HepG2 (cell line): ENCODE measurements around the gene MTX1. TPM values are rescaled to one million over a fixed set of nuclear protein-coding genes. Genes with fewer than 3 reads are reported as not detected.

Experiments used
- CHCHD3 ChIP-seq: sonication (generic); formaldehyde crosslinking; IDR thresholded peaks from 2 replicates; pipeline ENCODE4 v1.8.0; 2022; ENCODE audit warnings: mild to moderate bottlenecking, missing genetic modification reagents, moderate library complexity
- CREB3 ChIP-seq: sonication (generic); formaldehyde crosslinking; IDR thresholded peaks from 2 replicates; pipeline ENCODE4 v1.5.0; 2020; ENCODE audit warnings: missing genetic modification reagents
- ETS1 ChIP-seq: sonication (generic); formaldehyde crosslinking; IDR thresholded peaks from 2 replicates; pipeline ENCODE4 v1.4.0; 2020; ENCODE audit warnings: missing genetic modification reagents
- HOMEZ ChIP-seq: IDR thresholded peaks from 2 replicates; pipeline ENCODE4 v1.6.1; 2016; ENCODE audit warnings: low read depth
- MEIS2 ChIP-seq: sonication (generic); formaldehyde crosslinking; IDR thresholded peaks from 2 replicates; pipeline ENCODE4 v1.9.0; 2021; ENCODE audit warnings: mild to moderate bottlenecking, missing genetic modification reagents
- MTERF4 ChIP-seq: sonication (generic); formaldehyde crosslinking; IDR thresholded peaks from 2 replicates; pipeline ENCODE4 v1.8.0; 2023; ENCODE audit warnings: mild to moderate bottlenecking, missing genetic modification reagents
- MYPOP ChIP-seq: sonication (generic); formaldehyde crosslinking; IDR thresholded peaks from 2 replicates; pipeline ENCODE4 v1.8.1; 2023; ENCODE audit warnings: mild to moderate bottlenecking, moderate library complexity, missing genetic modification reagents
- RBM39 ChIP-seq: fragments of 200-400 bp; formaldehyde crosslinking; IDR thresholded peaks from one replicate; pipeline ENCODE4 v1.6.1; 2018; ENCODE audit warnings: antibody characterized with exemption, mild to moderate bottlenecking, low read depth, low read length; ENCODE audit not compliant: poor library complexity, severe bottlenecking
- SMAD9 ChIP-seq: sonication (generic); formaldehyde crosslinking; IDR thresholded peaks from 2 replicates; pipeline ENCODE4 v1.5.1; 2020; ENCODE audit warnings: mild to moderate bottlenecking, missing genetic modification reagents
- SOX6 ChIP-seq, 2 experiments: fragments of 450-650 bp in 1 of 2; sonication (generic) in 1 of 2; formaldehyde crosslinking in 1 of 2; IDR thresholded peaks; 2 replicates each; pipeline versions ENCODE4 v1.4.0 to v1.6.1; 2017 to 2020; ENCODE audit warnings: antibody characterized with exemption in 1 of 2, mild to moderate bottlenecking in 1 of 2, missing genetic modification reagents in 1 of 2
- TARDBP ChIP-seq: sonication (generic); formaldehyde crosslinking; IDR thresholded peaks from 2 replicates; pipeline ENCODE4 v1.8.0; 2022; ENCODE audit warnings: mild to moderate bottlenecking, missing genetic modification reagents
- ZBTB37 ChIP-seq: sonication (generic); formaldehyde crosslinking; IDR thresholded peaks from 2 replicates; pipeline ENCODE4 v1.4.0; 2020; ENCODE audit warnings: mild to moderate bottlenecking, missing genetic modification reagents
- ZFP36L1 ChIP-seq: sonication (generic); formaldehyde crosslinking; IDR thresholded peaks from 2 replicates; pipeline ENCODE4 v1.8.0; 2022; ENCODE audit warnings: mild to moderate bottlenecking, missing genetic modification reagents, moderate library complexity
- ZNF274 ChIP-seq: sonication (generic); formaldehyde crosslinking; IDR thresholded peaks from 2 replicates; pipeline ENCODE4 v1.5.1; 2020; ENCODE audit warnings: mild to moderate bottlenecking, missing genetic modification reagents
- ZNF280B ChIP-seq: sonication (generic); formaldehyde crosslinking; IDR thresholded peaks from 2 replicates; pipeline ENCODE4 v1.5.0; 2020; ENCODE audit warnings: missing genetic modification reagents, mild to moderate bottlenecking, borderline replicate concordance
- ZNF556 ChIP-seq: sonication (generic); formaldehyde crosslinking; IDR thresholded peaks from 2 replicates; pipeline ENCODE4 v1.4.0; 2020; ENCODE audit warnings: mild to moderate bottlenecking, missing genetic modification reagents, borderline replicate concordance
- ZNF562 ChIP-seq: sonication (generic); formaldehyde crosslinking; IDR thresholded peaks from 2 replicates; pipeline ENCODE4 v1.8.0; 2022; ENCODE audit warnings: missing genetic modification reagents, borderline replicate concordance
- ZNF816 ChIP-seq: sonication (generic); formaldehyde crosslinking; IDR thresholded peaks from 2 replicates; pipeline ENCODE4 v1.8.0; 2022; ENCODE audit warnings: missing genetic modification reagents, mild to moderate bottlenecking, borderline replicate concordance
- polyA plus RNA-seq, 8 experiments: library from polyadenylated mRNA; depleted of rRNA in 3 of 8; stranded (reverse) in 7 of 8; unstranded in 1 of 8; fragments of >200 nt; fragmentation: Illumina TruSeq in 4 of 8; extraction: Trizol in 4 of 8; gene quantifications; 2 replicates each; pipeline versions ENCODE4 v1.2.1 to v1.2.3, GENCODE V29; 2011 to 2016; ENCODE audit warnings: low read depth in 4 of 8, missing spikeins in 1 of 8, mixed read lengths in 1 of 8; ENCODE audit not compliant: insufficient read depth in 1 of 8
- total RNA-seq, 5 experiments: library from RNA; depleted of rRNA; stranded (reverse); fragments of >200 nt; fragmentation: Illumina TruSeq; extraction: Trizol; gene quantifications; 2 replicates each; pipeline ENCODE4 v1.2.3, GENCODE V29; 2016; ENCODE audit warnings: low read depth in 1 of 5

The MTX1 gene
- total and polyA plus RNA-seq, 2 of the 13 experiments (the other 11 are each of a cell fraction or from before 2014, with no cell fraction given), result 64.5 to 72.6 TPM

GRCh38 chr1:155226910-155227260 is 18.4 kb downstream of the MTX1 start (continued):
- 0 out of 2 replicates have a peak, but pooled peaks have one; percentile 49 for TF ChIP-seq ZNF280B (CRISPR knock-in tag)
- TF ChIP-seq ZNF556 (CRISPR knock-in tag), result peak; percentile 40; the same call in 1 of the 2 replicates
- TF ChIP-seq SMAD9 (CRISPR knock-in tag), result 0 out of 2 replicates have a peak, but pooled peaks have one; percentile 28
- no peak for TF ChIP-seq CREB3
- peak; percentile 63; the same call in 1 of the 2 replicates for TF ChIP-seq TARDBP (CRISPR knock-in tag)
- no peak for TF ChIP-seq MTERF4 (CRISPR knock-in tag)
- TF ChIP-seq CHCHD3, result 0 out of 2 replicates have a peak, but pooled peaks have one; percentile 28
- TF ChIP-seq SOX6 (IDR thresholded peaks at IDR 0.05), result no peak
- TF ChIP-seq SOX6 (CRISPR knock-in tag; IDR thresholded peaks at IDR 0.05), result peak; percentile 32; the same call in 1 of the 2 replicates
- no peak for TF ChIP-seq MEIS2 (CRISPR knock-in tag)
- TF ChIP-seq ZNF562 (CRISPR knock-in tag), result no peak
- no peak for TF ChIP-seq ZNF816
- TF ChIP-seq HOMEZ (CRISPR knock-in tag), result no peak
- TF ChIP-seq RBM39, result no peak
- 0 out of 2 replicates have a peak, but pooled peaks have one; percentile 2 for TF ChIP-seq ZFP36L1 (CRISPR knock-in tag)
- peak; percentile 50; the same call in 1 of the 2 replicates for TF ChIP-seq MYPOP (CRISPR knock-in tag)
- no peak for TF ChIP-seq ETS1 (CRISPR knock-in tag)
- no peak for TF ChIP-seq ZBTB37 (CRISPR knock-in tag)
- TF ChIP-seq ZNF274 (CRISPR knock-in tag), result 0 out of 2 replicates have a peak, but pooled peaks have one; percentile 43
